Measurements from ENCODE around the gene MT4.

- TF ChIP-seq POLR2AphosphoS5 (IDR thresholded peaks at IDR 0.05; ENCODE audit: low read depth, low read length) (no peak), PAX5 (IDR thresholded peaks at IDR 0.05; ENCODE audit: insufficient read depth, low read length, severe bottlenecking) (no peak), POLR2A (IDR thresholded peaks at IDR 0.05; ENCODE audit: low read depth, low read length) (no peak), TAF1 (IDR thresholded peaks at IDR 0.05; ENCODE audit: low read depth, low read length) (no peak)
These were observed 10.4 kb upstream of the MT4 start for GRCh38 chr16:56554441-56554840.
